K562 (cell line): ENCODE data around the gene B4GALNT4. TPM values are rescaled to one million over a fixed set of nuclear protein-coding genes. Genes with fewer than 3 reads are reported as not detected.

Source experiments
- ARHGAP35 ChIP-seq: fragments of 450-650 bp; IDR thresholded peaks from 2 replicates; pipeline ENCODE4 v1.6.1; 2018; ENCODE audit not compliant: partially characterized antibody
- CCAR2 ChIP-seq: fragments of 200-400 bp; formaldehyde crosslinking; IDR thresholded peaks from 2 replicates; pipeline ENCODE4 v1.6.1; 2017; ENCODE audit warnings: mild to moderate bottlenecking, low read depth, low read length
- CUX1 ChIP-seq: fragments of 200-800 bp; sonication (Bioruptor generic); IDR thresholded peaks from 2 replicates; pipeline ENCODE4 v1.6.1; 2016; ENCODE audit warnings: missing genetic modification characterization, missing compliant biosample characterization
- DNMT1 ChIP-seq: fragments of 450-650 bp; IDR thresholded peaks from 2 replicates; pipeline ENCODE4 v1.6.1; 2016; ENCODE audit warnings: antibody characterized with exemption, mild to moderate bottlenecking
- E2F3 ChIP-seq: fragments of 250-450 bp; sonication (Bioruptor Pico); IDR thresholded peaks from 2 replicates; pipeline ENCODE4 v1.4.0; 2020; ENCODE audit warnings: mild to moderate bottlenecking
- ETV6 ChIP-seq, 3 experiments: fragments of 150-350 bp in 1 of 3; sonication (generic) in 1 of 3; formaldehyde crosslinking in 1 of 3; IDR thresholded peaks; 2 replicates each; pipeline versions ENCODE4 v1.6.1 to v1.8.0; 2014 to 2022; ENCODE audit warnings: borderline replicate concordance in 2 of 3, low read depth in 2 of 3, antibody characterized with exemption in 1 of 3, low read length in 1 of 3, mild to moderate bottlenecking in 1 of 3, missing genetic modification reagents in 1 of 3
- FOSL1 ChIP-seq: fragments of 200-800 bp; sonication (Bioruptor generic); conservative IDR thresholded peaks from 2 replicates; pipeline ENCODE4 v1.6.1; 2016; ENCODE audit warnings: missing genetic modification characterization, missing compliant biosample characterization
- FOXA3 ChIP-seq, 2 experiments: fragments of 450-650 bp in 1 of 2; sonication (generic) in 1 of 2; formaldehyde crosslinking; IDR thresholded peaks in 1 of 2; conservative IDR thresholded peaks in 1 of 2; 2 replicates each; pipeline versions ENCODE4 v1.4.0 to v1.8.0; 2020 to 2022; ENCODE audit warnings: mild to moderate bottlenecking in 2 of 2, missing genetic modification reagents in 1 of 2
- NR2C1 ChIP-seq, 2 experiments: fragments of 450-650 bp; IDR thresholded peaks; 2 replicates each; pipeline ENCODE4 v1.6.1; 2017; ENCODE audit warnings: mild to moderate bottlenecking in 2 of 2, antibody characterized with exemption in 1 of 2, inconsistent platforms in 1 of 2, missing compliant biosample characterization in 1 of 2, missing genetic modification characterization in 1 of 2
- PHB ChIP-seq: fragments of 250-450 bp; sonication (Bioruptor Pico); IDR thresholded peaks from 2 replicates; pipeline ENCODE4 v1.5.0; 2021
- RBBP5 ChIP-seq: fragments of 200-600 bp; sonication (generic); IDR thresholded peaks from 2 replicates; pipeline ENCODE4 v1.6.1; 2012; ENCODE audit warnings: borderline replicate concordance, mild to moderate bottlenecking, low read length, control low read depth, inconsistent platforms; ENCODE audit not compliant: insufficient read depth, poor library complexity, severe bottlenecking
- RBM14 ChIP-seq: fragments of 200-400 bp; formaldehyde crosslinking; IDR thresholded peaks from 2 replicates; pipeline ENCODE4 v1.6.1; 2018; ENCODE audit warnings: low read depth, mild to moderate bottlenecking, low read length, moderate library complexity, borderline replicate concordance; ENCODE audit not compliant: insufficient read depth
- SRF ChIP-seq, 2 experiments: fragments of 250-450, 450-650 bp in 1 of 2; sonication (Bioruptor Pico) in 1 of 2; sonication (generic) in 1 of 2; formaldehyde crosslinking; IDR thresholded peaks; 2 replicates each; pipeline versions ENCODE4 v1.5.0 to v1.5.1; 2020 to 2022; ENCODE audit warnings: mild to moderate bottlenecking in 1 of 2, missing genetic modification reagents in 1 of 2
- SRSF7 ChIP-seq: fragments of 200-400 bp; formaldehyde crosslinking; optimal IDR thresholded peaks from 2 replicates; pipeline ENCODE3; 2017; ENCODE audit warnings: mild to moderate bottlenecking, low read depth, low read length
- ZBTB12 ChIP-seq: fragments of 250-450 bp; sonication (Bioruptor Pico); IDR thresholded peaks from 2 replicates; pipeline ENCODE4 v1.4.0; 2020
- ZBTB8A ChIP-seq: fragments of 450-650 bp; IDR thresholded peaks from 2 replicates; pipeline ENCODE4 v1.6.1; 2018; ENCODE audit warnings: mild to moderate bottlenecking, moderate library complexity; ENCODE audit not compliant: partially characterized antibody
- ZNF445 ChIP-seq: fragments of 250-450 bp; sonication (Bioruptor Pico); IDR thresholded peaks from 2 replicates; pipeline ENCODE4 v1.4.0; 2020; ENCODE audit warnings: low read depth, mild to moderate bottlenecking, moderate library complexity
- polyA plus RNA-seq, 8 experiments: library from polyadenylated mRNA; depleted of rRNA in 4 of 8; stranded (reverse) in 5 of 8; unstranded in 3 of 8; fragments of >200 nt; fragmentation: Nextera tagmentation in 2 of 8; fragmentation: Illumina TruSeq in 1 of 8; extraction: Ambion mirVana in 2 of 8; extraction: Trizol in 1 of 8; gene quantifications; 2 replicates each; pipeline versions ENCODE4 v1.2.1 to v1.2.3, GENCODE V29; 2011 to 2014; ENCODE audit warnings: inconsistent platforms in 1 of 8, missing spikeins in 1 of 8
- total RNA-seq, 7 experiments: library from RNA; depleted of rRNA in 6 of 7; stranded (reverse); fragments of >200 nt in 6 of 7; fragmentation: Illumina TruSeq in 2 of 7; extraction: Trizol in 2 of 7; gene quantifications; 2 replicates each; pipeline versions ENCODE4 v1.2.1 to v1.2.3, GENCODE V29; 2011 to 2021; ENCODE audit warnings: low replicate concordance in 1 of 7
- TF ChIP-seq, protein P1 (sequence below): sonication (generic); formaldehyde crosslinking; IDR thresholded peaks from 2 replicates; pipeline ENCODE4 v1.8.1; 2023; ENCODE audit warnings: mild to moderate bottlenecking, missing genetic modification reagents

Gene B4GALNT4
- total and polyA plus RNA-seq, 9 of the 15 experiments (the other 6 are each of a cell fraction or from before 2014, with no cell fraction given), result 0.20 to 37.1 (median 10.8) TPM; not detected in 1

- TF ChIP-seq SRF (CRISPR knock-in tag; IDR thresholded peaks at IDR 0.05), result peak in 1 of 2 experiments; percentile 83; a peak in 2 of 4 replicates
- TF ChIP-seq RBM14, result no peak
- peak; percentile 97 for TF ChIP-seq E2F3 (CRISPR knock-in tag)
- no peak for TF ChIP-seq NR2C1 (IDR thresholded peaks at IDR 0.05)
- TF ChIP-seq NR2C1 (tag; IDR thresholded peaks at IDR 0.05), result peak; percentile 92
- TF ChIP-seq ETV6 (IDR thresholded peaks at IDR 0.05; ENCODE audit: borderline replicate concordance in 1 of 2, low read depth in 2 of 2, low read length in 1 of 2), result no peak
- no peak for TF ChIP-seq ETV6 (CRISPR knock-in tag; IDR thresholded peaks at IDR 0.05; ENCODE audit: borderline replicate concordance)
- peak; percentile 83 for TF ChIP-seq ZBTB12 (CRISPR knock-in tag)
- 0 out of 4 replicates have a peak, but pooled peaks of 1 of the 2 experiments have one; percentile 6 for TF ChIP-seq FOXA3 (CRISPR knock-in tag; conservative IDR thresholded peaks at IDR 0.05 in 1 of 2, IDR thresholded peaks at IDR 0.05 in 1 of 2)
- TF ChIP-seq CUX1, result peak; percentile 72
- TF ChIP-seq CCAR2, result no peak
- TF ChIP-seq ARHGAP35, result no peak
- TF ChIP-seq ZBTB8A, result no peak
- no peak for TF ChIP-seq SRSF7
- 0 out of 2 replicates have a peak, but pooled peaks have one; percentile 60 for TF ChIP-seq PHB (CRISPR knock-in tag)
- TF ChIP-seq, protein P1, sequence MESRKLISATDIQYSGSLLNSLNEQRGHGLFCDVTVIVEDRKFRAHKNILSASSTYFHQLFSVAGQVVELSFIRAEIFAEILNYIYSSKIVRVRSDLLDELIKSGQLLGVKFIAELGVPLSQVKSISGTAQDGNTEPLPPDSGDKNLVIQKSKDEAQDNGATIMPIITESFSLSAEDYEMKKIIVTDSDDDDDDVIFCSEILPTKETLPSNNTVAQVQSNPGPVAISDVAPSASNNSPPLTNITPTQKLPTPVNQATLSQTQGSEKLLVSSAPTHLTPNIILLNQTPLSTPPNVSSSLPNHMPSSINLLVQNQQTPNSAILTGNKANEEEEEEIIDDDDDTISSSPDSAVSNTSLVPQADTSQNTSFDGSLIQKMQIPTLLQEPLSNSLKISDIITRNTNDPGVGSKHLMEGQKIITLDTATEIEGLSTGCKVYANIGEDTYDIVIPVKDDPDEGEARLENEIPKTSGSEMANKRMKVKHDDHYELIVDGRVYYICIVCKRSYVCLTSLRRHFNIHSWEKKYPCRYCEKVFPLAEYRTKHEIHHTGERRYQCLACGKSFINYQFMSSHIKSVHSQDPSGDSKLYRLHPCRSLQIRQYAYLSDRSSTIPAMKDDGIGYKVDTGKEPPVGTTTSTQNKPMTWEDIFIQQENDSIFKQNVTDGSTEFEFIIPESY (CRISPR knock-in tag), result no peak
- TF ChIP-seq RBBP5, result no peak
- TF ChIP-seq ZNF445 (CRISPR knock-in tag), result peak; percentile 81; the same call in 1 of the 2 replicates
- TF ChIP-seq DNMT1, result no peak
- TF ChIP-seq FOSL1 (tag), result no peak
Measured at GRCh38 chr11:352456-353031, 16.8 kb upstream of the B4GALNT4 start (continued).
